22Rv1 (cell line): ENCODE data around the gene SH3PXD2A.

Source experiments
- H3K27ac ChIP-seq: fragments of 450-650 bp; 2 replicates; pipeline ENCODE4 v1.5.1; 2017
- ZFX ChIP-seq: fragments of 450-650 bp; IDR thresholded peaks from 2 replicates; pipeline ENCODE4 v1.6.1; 2017; ENCODE audit warnings: antibody characterized with exemption, borderline replicate concordance
- TF ChIP-seq, protein P1 (sequence below): fragments of 450-650 bp; IDR thresholded peaks from 2 replicates; pipeline ENCODE4 v1.5.1; 2017; ENCODE audit warnings: mild to moderate bottlenecking

SH3PXD2A gene

DNA sequence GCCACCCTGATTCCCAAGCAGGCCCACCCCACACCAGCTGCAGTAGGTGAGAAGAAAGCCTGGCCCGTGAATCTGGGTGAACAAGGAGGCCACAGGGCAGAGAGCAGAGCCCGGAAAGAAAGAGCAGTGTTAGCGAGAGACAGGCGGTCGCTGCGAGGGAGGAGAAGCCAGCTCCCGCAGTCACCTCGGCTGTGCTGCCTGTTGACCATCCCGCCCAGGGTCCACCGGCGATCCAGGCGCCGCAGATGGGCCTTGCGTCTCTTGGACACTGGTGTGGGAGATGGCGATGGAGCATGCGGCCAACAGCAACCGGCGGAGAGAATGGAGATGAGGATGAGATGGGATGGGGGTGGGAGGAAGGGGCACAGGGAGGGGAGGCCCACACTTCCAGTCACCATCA, 233.1 kb downstream of the SH3PXD2A start:
- TF ChIP-seq, protein P1, sequence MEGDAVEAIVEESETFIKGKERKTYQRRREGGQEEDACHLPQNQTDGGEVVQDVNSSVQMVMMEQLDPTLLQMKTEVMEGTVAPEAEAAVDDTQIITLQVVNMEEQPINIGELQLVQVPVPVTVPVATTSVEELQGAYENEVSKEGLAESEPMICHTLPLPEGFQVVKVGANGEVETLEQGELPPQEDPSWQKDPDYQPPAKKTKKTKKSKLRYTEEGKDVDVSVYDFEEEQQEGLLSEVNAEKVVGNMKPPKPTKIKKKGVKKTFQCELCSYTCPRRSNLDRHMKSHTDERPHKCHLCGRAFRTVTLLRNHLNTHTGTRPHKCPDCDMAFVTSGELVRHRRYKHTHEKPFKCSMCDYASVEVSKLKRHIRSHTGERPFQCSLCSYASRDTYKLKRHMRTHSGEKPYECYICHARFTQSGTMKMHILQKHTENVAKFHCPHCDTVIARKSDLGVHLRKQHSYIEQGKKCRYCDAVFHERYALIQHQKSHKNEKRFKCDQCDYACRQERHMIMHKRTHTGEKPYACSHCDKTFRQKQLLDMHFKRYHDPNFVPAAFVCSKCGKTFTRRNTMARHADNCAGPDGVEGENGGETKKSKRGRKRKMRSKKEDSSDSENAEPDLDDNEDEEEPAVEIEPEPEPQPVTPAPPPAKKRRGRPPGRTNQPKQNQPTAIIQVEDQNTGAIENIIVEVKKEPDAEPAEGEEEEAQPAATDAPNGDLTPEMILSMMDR, result no peak
- no peak for TF ChIP-seq ZFX
- no peak overlapping the region for H3K27ac ChIP-seq

DNA sequence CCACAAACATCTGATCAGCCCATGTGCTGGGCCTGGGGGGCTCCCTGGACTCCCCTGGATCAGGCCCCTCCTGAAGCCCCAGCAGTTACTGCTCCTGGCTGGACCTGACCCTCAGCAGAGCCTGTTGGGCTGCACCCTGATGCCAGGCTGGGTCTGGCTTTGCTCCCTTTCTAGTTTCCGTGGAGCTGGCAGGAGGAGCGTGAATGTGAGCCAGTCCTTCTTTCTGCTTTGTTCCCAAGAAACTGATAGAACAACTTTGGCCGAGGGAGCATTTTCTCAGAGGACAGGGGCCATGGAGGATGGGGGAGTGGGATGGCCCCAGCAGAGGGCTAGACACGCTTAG, 233.6 kb downstream of the SH3PXD2A start:
- TF ChIP-seq, protein P1, result no peak
- TF ChIP-seq ZFX, result no peak

DNA sequence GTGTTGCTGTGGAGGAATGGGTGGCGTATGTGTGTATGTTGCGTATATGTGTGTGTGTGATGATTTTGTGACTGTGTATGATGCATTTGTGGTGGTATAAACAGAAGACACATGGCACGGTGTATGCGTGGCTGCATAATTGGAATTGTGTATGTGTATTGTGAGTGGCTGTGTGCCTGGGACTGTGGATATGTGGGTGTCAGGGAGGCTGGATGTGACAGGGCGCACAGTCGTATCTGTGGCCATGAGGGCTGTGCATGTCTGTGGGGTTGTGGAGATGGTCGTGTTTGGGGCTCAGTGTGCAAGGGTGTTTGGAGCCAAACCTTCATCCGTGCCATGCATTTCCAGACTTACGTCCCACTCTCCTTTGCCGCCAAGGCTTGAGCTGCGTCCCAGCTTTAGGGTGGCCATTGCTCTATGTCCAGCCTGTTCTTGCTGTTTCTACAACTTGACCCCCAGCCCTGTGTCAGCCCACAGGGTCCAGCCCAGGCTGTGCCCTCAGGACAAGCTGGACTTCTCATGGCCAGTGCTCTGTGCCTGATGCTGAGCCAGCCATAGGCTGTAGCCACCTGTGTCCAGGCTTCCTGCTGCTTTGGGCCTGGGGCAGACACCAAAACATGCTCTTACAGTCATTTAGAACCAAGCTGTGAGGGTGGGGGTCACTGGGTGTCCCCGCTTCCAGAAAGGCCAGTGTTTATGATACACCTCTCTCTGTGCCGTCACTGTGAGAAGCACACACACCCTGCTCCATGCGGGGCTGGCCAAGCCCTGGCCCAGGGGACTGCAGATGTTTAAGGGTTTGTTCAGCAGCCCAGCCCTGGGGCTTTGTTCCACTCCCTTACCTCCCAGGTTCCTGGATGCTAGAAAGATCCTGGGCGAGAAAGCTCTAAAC, 234.2 kb downstream of the SH3PXD2A start:
- no peak overlapping the region for H3K27ac ChIP-seq
- TF ChIP-seq ZFX, result no peak
- TF ChIP-seq, protein P1, result no peak

More for the DNA sequence above, 233.6 kb downstream of the SH3PXD2A start:
- H3K27ac ChIP-seq, result no peak overlapping the region

DNA sequence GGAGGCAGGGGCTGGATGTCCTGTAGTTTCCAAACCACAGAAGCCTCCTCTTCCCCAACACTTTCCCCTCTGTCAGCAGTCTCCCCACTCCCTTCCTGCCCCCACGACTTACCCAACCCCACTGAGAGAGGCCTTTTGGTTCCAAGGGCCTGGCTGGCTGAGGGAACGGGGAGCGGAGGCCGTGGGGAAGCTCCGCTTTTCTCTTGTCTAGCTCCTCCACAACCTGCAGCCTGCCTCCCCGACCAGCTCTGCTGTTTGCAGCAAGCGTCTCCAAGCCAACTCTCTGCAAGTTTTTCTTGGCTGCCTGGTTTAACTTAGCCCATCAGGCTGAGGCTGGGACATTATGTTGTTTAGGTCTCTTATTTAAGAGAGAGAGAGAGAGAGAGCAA, 235.0 kb downstream of the SH3PXD2A start:
- no peak overlapping the region for H3K27ac ChIP-seq
- TF ChIP-seq, protein P1, result no peak
- TF ChIP-seq ZFX, result no peak

DNA sequence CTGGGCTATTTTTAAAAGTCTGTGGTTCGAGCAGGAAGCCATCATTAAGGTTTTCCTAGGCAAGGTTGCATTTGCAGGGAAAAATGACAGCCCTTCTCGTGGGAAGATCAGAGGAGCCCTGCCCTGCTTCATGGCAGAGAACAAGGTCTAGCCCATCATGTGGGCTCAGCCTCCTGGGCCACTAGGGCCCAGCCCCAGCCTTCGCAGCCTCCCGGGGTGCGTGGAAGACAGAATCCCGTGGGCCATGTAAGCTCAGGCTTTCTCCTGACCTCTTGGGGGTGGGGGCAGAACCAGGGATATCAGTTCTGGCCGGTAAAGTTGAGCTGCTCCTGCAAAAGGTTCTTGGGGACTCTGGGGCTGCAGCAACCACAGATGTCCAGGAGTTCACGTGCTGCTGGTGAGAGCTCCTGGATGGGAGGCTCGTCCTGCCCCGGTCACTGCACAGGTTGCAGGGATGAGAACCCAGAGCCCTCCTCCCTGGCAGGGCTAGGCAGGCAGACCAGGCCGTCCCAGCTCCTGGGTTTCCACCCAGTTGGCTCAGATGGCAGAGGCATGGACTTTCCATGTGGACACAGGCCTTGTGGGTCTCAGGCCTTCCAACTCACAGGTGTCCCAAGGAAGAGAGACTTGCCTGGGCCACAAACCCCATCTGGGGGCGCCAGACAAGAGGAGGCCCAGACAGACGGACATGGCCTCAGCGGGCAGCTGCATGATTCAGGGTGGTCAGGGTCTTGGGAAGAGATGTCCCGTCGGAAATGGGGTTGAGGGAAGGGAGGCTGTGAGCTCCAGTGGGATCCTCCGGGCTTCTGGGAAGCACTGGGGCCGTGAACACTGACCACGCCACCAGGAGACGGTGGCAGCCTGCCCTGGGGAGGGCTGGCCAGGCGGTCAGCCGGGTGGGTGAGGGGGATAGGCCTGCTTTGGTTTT, 235.7 kb downstream of the SH3PXD2A start:
- TF ChIP-seq, protein P1, result no peak
- TF ChIP-seq ZFX, result no peak
- no peak overlapping the region for H3K27ac ChIP-seq

DNA sequence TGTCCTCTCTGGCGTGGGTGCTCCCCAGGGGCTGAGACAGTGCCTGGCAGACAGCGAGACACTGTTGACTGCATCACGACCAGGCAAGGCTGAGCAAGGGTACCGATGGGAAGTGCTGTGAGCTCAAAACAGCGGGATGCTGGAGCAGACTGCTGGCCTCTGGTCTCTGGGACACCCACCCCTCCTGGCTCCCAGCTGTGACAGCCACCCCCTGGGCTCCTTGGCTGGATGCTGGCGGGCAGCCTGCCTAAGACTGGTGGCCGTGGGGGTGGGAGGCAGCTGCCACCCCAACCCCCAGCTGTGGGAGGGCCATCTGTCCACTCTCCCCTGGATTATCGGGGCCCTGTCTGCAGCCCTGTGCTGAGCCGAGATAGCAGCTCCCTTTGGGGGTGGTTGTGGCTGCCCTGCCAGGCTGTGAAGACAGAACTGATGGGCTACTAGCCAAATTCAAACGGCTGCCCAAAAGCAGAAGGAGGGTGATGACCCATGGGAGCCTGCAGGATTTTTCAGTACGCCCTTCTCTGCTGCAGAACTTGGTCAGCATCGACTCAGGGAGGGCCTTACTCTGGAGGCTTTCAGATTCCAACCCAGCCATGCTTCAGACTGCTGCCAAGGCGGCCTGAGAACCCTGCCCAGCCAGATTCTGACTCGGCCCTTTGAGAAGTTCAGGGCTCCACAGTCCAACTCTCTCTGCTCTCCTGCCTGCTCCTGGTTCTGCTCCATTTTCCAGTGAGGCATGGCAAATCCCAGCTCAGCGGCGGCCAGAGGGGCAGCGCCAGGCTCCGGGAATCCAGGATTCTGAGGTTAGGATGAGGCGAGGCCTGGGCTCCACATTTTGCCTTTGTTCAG, 236.6 kb downstream of the SH3PXD2A start:
- TF ChIP-seq ZFX, result no peak
- TF ChIP-seq, protein P1, result no peak
- H3K27ac ChIP-seq, result no peak overlapping the region
